Lower leg skin (tissue), 3 donors: Measurements from ENCODE around the gene FAM156A.
"Not testable (repeated sequence)": the region's sequence is repeated elsewhere in the genome, so short reads cannot be mapped to it uniquely, and the experiment has no call there.

ENCODE experiments used
- CTCF ChIP-seq, 3 donors: fragments of 450-650 bp; IDR thresholded peaks; one replicate each; pipeline ENCODE4 v1.5.1; 2016; ENCODE audit warnings: antibody characterized with exemption in 3 of 3, mild to moderate bottlenecking in 3 of 3, moderate library complexity in 2 of 3
- POLR2A ChIP-seq, 2 donors: fragments of 450-650 bp; IDR thresholded peaks; one replicate each; pipeline ENCODE4 v1.6.1; 2016 to 2017; ENCODE audit warnings: antibody characterized with exemption in 2 of 2, mild to moderate bottlenecking in 1 of 2, moderate library complexity in 1 of 2

- TF ChIP-seq CTCF, POLR2A (IDR thresholded peaks at IDR 0.05): not testable (repeated sequence)
Measured at GRCh38 chrX:52958113-52958959, at the start of gene FAM156A.
